HepG2 (cell line): Measurements from ENCODE around the gene TMTC4. TPM values are rescaled to one million over a fixed set of nuclear protein-coding genes. Genes with fewer than 3 reads are reported as not detected.

Experiments used
- LCORL ChIP-seq, 2 experiments: fragments of 450-650 bp in 1 of 2; sonication (generic) in 1 of 2; formaldehyde crosslinking in 1 of 2; IDR thresholded peaks; 2 replicates each; pipeline versions ENCODE4 v1.5.0 to v1.6.1; 2017 to 2020; ENCODE audit warnings: antibody characterized with exemption in 1 of 2, missing genetic modification reagents in 1 of 2
- PITX1 ChIP-seq: sonication (generic); formaldehyde crosslinking; IDR thresholded peaks from 2 replicates; pipeline ENCODE4 v1.5.1; 2020; ENCODE audit warnings: mild to moderate bottlenecking, missing genetic modification reagents
- SNAI1 ChIP-seq: sonication (generic); formaldehyde crosslinking; IDR thresholded peaks from 2 replicates; pipeline ENCODE4 v1.5.0; 2020; ENCODE audit warnings: mild to moderate bottlenecking, missing genetic modification reagents, borderline replicate concordance
- THYN1 ChIP-seq: sonication (generic); formaldehyde crosslinking; IDR thresholded peaks from 2 replicates; pipeline ENCODE4 v1.8.1; 2023; ENCODE audit warnings: low read depth, mild to moderate bottlenecking, moderate library complexity, missing genetic modification reagents, borderline replicate concordance
- XRCC5 ChIP-seq: fragments of 200-400 bp; formaldehyde crosslinking; optimal IDR thresholded peaks from 2 replicates; pipeline ENCODE3; 2017; ENCODE audit warnings: mild to moderate bottlenecking, low read length
- ZNF34 ChIP-seq: sonication (generic); formaldehyde crosslinking; IDR thresholded peaks from 2 replicates; pipeline ENCODE4 v1.4.0; 2020; ENCODE audit warnings: mild to moderate bottlenecking, missing genetic modification reagents, borderline replicate concordance
- polyA plus RNA-seq, 8 experiments: library from polyadenylated mRNA; depleted of rRNA in 3 of 8; stranded (reverse) in 7 of 8; unstranded in 1 of 8; fragments of >200 nt; fragmentation: Illumina TruSeq in 4 of 8; extraction: Trizol in 4 of 8; gene quantifications; 2 replicates each; pipeline versions ENCODE4 v1.2.1 to v1.2.3, GENCODE V29; 2011 to 2016; ENCODE audit warnings: low read depth in 4 of 8, missing spikeins in 1 of 8, mixed read lengths in 1 of 8; ENCODE audit not compliant: insufficient read depth in 1 of 8
- total RNA-seq, 5 experiments: library from RNA; depleted of rRNA; stranded (reverse); fragments of >200 nt; fragmentation: Illumina TruSeq; extraction: Trizol; gene quantifications; 2 replicates each; pipeline ENCODE4 v1.2.3, GENCODE V29; 2016; ENCODE audit warnings: low read depth in 1 of 5
- TF ChIP-seq, protein P1 (sequence below): sonication (generic); formaldehyde crosslinking; IDR thresholded peaks from 2 replicates; pipeline ENCODE4 v1.8.0; 2022; ENCODE audit warnings: mild to moderate bottlenecking, missing genetic modification reagents, borderline replicate concordance
- TF ChIP-seq, protein P2 (sequence below): sonication (generic); formaldehyde crosslinking; IDR thresholded peaks from 2 replicates; pipeline ENCODE4 v1.9.0; 2022; ENCODE audit warnings: low read depth, missing genetic modification reagents
- TF ChIP-seq, protein P3 (sequence below): sonication (generic); formaldehyde crosslinking; IDR thresholded peaks from 2 replicates; pipeline ENCODE4 v1.4.0; 2020; ENCODE audit warnings: missing genetic modification reagents
- TF ChIP-seq, protein P4 (sequence below): sonication (generic); formaldehyde crosslinking; IDR thresholded peaks from 2 replicates; pipeline ENCODE4 v1.4.0; 2020; ENCODE audit warnings: mild to moderate bottlenecking, missing genetic modification reagents
- TF ChIP-seq, protein P5 (sequence below): sonication (generic); formaldehyde crosslinking; IDR thresholded peaks from 2 replicates; pipeline ENCODE4 v1.4.0; 2020; ENCODE audit warnings: missing genetic modification reagents

Gene TMTC4
- total and polyA plus RNA-seq, 2 of the 13 experiments (the other 11 are each of a cell fraction or from before 2014, with no cell fraction given), result 16.0 to 22.6 TPM

DNA sequence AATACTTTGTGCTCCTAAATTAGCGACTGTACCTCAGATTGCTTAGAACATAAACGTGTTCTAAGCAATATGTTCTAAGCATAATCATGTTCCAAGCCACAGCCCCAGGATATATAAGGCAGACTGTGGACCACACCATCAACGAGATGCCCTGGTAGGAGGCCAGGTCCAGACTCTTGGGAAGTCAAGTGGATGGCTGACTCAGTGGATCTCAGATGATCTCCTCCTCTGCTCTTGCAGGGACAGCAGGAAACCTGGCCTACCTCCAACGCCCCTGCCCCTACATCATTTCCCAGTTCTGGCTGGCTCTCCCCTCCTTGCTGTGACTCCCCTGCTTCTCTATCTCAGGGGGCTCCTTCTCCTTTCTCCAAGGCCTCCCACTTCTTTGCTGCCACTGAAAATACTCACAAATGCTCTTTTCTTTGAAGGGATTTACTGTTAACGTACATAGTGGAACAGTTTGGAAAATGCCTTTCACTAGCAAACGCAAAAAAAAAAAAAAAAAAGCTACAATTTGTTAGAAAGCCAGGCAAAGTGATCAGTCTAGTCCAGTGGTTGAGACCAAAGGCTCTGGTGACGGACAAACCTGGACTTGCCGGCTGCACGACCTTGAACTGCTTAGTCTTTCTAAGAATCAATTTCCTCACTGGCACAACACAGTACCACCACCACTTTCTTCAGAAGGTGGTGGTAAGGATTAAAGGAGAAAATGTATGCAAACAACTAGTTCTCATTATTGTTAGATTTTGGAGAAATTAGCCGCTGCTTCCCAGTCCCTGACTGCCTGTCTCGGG, 3.0 kb downstream of the TMTC4 start (continued):
- TF ChIP-seq THYN1, result no peak
- TF ChIP-seq XRCC5, result no peak
- TF ChIP-seq, protein P1, sequence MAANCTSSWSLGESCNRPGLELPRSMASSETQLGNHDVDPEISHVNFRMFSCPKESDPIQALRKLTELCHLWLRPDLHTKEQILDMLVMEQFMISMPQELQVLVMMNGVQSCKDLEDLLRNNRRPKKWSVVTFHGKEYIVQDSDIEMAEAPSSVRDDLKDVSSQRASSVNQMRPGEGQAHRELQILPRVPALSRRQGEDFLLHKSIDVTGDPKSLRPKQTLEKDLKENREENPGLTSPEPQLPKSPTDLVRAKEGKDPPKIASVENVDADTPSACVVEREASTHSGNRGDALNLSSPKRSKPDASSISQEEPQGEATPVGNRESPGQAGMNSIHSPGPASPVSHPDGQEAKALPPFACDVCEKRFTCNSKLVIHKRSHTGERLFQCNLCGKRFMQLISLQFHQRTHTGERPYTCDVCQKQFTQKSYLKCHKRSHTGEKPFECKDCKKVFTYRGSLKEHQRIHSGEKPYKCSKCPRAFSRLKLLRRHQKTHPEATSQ, result no peak
- TF ChIP-seq, protein P2, sequence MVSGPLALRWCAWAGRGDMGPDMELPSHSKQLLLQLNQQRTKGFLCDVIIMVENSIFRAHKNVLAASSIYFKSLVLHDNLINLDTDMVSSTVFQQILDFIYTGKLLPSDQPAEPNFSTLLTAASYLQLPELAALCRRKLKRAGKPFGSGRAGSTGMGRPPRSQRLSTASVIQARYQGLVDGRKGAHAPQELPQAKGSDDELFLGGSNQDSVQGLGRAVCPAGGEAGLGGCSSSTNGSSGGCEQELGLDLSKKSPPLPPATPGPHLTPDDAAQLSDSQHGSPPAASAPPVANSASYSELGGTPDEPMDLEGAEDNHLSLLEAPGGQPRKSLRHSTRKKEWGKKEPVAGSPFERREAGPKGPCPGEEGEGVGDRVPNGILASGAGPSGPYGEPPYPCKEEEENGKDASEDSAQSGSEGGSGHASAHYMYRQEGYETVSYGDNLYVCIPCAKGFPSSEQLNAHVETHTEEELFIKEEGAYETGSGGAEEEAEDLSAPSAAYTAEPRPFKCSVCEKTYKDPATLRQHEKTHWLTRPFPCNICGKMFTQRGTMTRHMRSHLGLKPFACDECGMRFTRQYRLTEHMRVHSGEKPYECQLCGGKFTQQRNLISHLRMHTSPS (CRISPR knock-in tag), result no peak
- TF ChIP-seq LCORL (IDR thresholded peaks at IDR 0.05), result no peak
- no peak for TF ChIP-seq LCORL (CRISPR knock-in tag; IDR thresholded peaks at IDR 0.05)
- TF ChIP-seq ZNF34 (CRISPR knock-in tag), result no peak
- TF ChIP-seq, protein P3, sequence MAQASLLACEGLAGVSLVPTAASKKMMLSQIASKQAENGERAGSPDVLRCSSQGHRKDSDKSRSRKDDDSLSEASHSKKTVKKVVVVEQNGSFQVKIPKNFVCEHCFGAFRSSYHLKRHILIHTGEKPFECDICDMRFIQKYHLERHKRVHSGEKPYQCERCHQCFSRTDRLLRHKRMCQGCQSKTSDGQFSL (CRISPR knock-in tag), result no peak
- TF ChIP-seq, protein P4, sequence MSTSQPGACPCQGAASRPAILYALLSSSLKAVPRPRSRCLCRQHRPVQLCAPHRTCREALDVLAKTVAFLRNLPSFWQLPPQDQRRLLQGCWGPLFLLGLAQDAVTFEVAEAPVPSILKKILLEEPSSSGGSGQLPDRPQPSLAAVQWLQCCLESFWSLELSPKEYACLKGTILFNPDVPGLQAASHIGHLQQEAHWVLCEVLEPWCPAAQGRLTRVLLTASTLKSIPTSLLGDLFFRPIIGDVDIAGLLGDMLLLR (CRISPR knock-in tag), result no peak
- TF ChIP-seq, protein P5, sequence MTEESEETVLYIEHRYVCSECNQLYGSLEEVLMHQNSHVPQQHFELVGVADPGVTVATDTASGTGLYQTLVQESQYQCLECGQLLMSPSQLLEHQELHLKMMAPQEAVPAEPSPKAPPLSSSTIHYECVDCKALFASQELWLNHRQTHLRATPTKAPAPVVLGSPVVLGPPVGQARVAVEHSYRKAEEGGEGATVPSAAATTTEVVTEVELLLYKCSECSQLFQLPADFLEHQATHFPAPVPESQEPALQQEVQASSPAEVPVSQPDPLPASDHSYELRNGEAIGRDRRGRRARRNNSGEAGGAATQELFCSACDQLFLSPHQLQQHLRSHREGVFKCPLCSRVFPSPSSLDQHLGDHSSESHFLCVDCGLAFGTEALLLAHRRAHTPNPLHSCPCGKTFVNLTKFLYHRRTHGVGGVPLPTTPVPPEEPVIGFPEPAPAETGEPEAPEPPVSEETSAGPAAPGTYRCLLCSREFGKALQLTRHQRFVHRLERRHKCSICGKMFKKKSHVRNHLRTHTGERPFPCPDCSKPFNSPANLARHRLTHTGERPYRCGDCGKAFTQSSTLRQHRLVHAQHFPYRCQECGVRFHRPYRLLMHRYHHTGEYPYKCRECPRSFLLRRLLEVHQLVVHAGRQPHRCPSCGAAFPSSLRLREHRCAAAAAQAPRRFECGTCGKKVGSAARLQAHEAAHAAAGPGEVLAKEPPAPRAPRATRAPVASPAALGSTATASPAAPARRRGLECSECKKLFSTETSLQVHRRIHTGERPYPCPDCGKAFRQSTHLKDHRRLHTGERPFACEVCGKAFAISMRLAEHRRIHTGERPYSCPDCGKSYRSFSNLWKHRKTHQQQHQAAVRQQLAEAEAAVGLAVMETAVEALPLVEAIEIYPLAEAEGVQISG, result peak; percentile 19; the same call in 1 of the 2 replicates
- TF ChIP-seq PITX1 (CRISPR knock-in tag), result no peak
- no peak for TF ChIP-seq SNAI1 (CRISPR knock-in tag)
